Measurements from ENCODE around the gene SUFU. TPM values are rescaled to one million over a fixed set of nuclear protein-coding genes. Genes with fewer than 3 reads are reported as not detected.

The SUFU gene
- total RNA-seq, 1 donor from 2014 or later: 8.9 TPM

DNA sequence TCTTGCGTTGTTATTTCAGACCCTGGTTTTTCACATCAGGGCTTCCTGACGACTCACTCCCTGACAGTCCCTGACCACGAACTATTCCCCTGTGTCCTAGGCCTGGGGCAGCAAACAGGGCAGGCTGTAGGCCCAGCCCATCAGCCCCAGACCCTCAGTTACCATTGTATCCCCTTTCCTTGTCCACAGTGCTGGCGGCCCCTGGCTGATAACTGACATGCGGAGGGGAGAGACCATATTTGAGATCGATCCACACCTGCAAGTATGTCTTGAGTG, 90.0 kb downstream of the SUFU start:
- Histone ChIP-seq H3K36me3 (ENCODE audit: control insufficient read depth, insufficient read depth, low read length) (no peaks in the 10 kb centered on the region), H3K4me3 (ENCODE audit: low read depth, low read length) (no peak overlapping the region), H3K27me3 (ENCODE audit: control insufficient read depth, insufficient read depth, low read length) (no peaks in the 10 kb centered on the region)
- TF ChIP-seq, protein P1, sequence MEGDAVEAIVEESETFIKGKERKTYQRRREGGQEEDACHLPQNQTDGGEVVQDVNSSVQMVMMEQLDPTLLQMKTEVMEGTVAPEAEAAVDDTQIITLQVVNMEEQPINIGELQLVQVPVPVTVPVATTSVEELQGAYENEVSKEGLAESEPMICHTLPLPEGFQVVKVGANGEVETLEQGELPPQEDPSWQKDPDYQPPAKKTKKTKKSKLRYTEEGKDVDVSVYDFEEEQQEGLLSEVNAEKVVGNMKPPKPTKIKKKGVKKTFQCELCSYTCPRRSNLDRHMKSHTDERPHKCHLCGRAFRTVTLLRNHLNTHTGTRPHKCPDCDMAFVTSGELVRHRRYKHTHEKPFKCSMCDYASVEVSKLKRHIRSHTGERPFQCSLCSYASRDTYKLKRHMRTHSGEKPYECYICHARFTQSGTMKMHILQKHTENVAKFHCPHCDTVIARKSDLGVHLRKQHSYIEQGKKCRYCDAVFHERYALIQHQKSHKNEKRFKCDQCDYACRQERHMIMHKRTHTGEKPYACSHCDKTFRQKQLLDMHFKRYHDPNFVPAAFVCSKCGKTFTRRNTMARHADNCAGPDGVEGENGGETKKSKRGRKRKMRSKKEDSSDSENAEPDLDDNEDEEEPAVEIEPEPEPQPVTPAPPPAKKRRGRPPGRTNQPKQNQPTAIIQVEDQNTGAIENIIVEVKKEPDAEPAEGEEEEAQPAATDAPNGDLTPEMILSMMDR (IDR thresholded peaks at IDR 0.05; ENCODE audit: insufficient read depth, low read length, poor library complexity, severe bottlenecking): no peak
- DNase-seq (ENCODE audit: low read depth): no peak

DNA sequence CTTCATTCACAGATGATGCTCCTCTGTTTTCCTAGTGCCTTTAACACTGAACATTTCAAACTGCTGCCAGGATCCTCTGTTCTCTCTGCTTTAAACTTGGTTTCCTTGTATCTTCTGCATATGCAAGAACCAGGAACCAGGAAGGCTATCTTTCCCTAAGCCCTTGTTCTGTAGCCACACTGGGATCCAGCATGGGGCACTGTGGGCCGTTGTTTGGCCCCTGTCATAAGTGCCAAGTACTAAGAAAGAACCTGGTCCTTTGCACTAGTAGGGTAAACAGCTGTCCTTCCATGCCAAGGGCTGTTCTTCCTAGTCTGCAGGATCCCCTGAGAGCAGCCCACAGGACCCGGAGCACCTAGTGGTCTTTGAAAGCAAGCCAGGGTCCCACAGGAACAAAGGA, 91.5 kb downstream of the SUFU start:
- TF ChIP-seq, protein P1 (IDR thresholded peaks at IDR 0.05; ENCODE audit: insufficient read depth, low read length, poor library complexity, severe bottlenecking): no peak
- Histone ChIP-seq H3K4me3 (ENCODE audit: low read depth, low read length) (no peak overlapping the region), H3K36me3 (ENCODE audit: control insufficient read depth, insufficient read depth, low read length) (no peaks in the 10 kb centered on the region), H3K27me3 (ENCODE audit: control insufficient read depth, insufficient read depth, low read length) (no peaks in the 10 kb centered on the region)
- DNase-seq (ENCODE audit: low read depth): no peak

DNA sequence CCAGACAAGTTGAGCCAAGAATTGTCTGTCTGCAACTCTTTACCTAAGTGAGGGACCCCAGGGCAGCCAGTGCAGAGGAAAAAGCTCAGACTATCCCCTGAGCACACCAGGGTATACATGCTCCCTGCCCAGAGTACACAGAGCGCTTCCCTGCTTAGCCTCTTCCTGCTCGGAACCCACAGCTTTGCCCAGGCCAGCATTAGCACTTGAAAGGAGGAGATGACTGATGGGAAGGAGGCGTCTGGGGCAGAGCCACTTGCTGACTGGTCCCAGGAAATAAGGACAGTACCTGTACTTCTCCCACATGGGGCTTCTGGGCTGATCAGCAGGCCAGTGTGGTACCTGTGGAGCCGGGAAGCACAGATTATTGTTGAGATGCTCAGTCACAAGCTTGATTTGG, 92.1 kb downstream of the SUFU start:
- no peak overlapping the region for H3K4me3 ChIP-seq (ENCODE audit: low read depth, low read length)
- DNase-seq (ENCODE audit: low read depth): no peak
- H3K27me3 ChIP-seq (ENCODE audit: control insufficient read depth, insufficient read depth, low read length): no peaks in the 10 kb centered on the region
- no peaks in the 10 kb centered on the region for H3K36me3 ChIP-seq (ENCODE audit: control insufficient read depth, insufficient read depth, low read length)
- TF ChIP-seq, protein P1 (IDR thresholded peaks at IDR 0.05; ENCODE audit: insufficient read depth, low read length, poor library complexity, severe bottlenecking): no peak

GRCh38 chr10:102596506-102596971, 92.8 kb downstream of the SUFU start:
- no peaks in the 10 kb centered on the region for H3K27me3 ChIP-seq (ENCODE audit: control insufficient read depth, insufficient read depth, low read length)
- TF ChIP-seq, protein P1 (IDR thresholded peaks at IDR 0.05; ENCODE audit: insufficient read depth, low read length, poor library complexity, severe bottlenecking): peak; percentile 88
- no peak for DNase-seq (ENCODE audit: low read depth)
- no peaks in the 10 kb centered on the region for H3K36me3 ChIP-seq (ENCODE audit: control insufficient read depth, insufficient read depth, low read length)
- H3K4me3 ChIP-seq (ENCODE audit: low read depth, low read length): no peak overlapping the region

GRCh38 chr10:102597131-102597991, 93.6 kb downstream of the SUFU start:
- no peaks in the 10 kb centered on the region for H3K27me3 ChIP-seq (ENCODE audit: control insufficient read depth, insufficient read depth, low read length)
- no peak overlapping the region for H3K4me3 ChIP-seq (ENCODE audit: low read depth, low read length)
- TF ChIP-seq, protein P1 (IDR thresholded peaks at IDR 0.05; ENCODE audit: insufficient read depth, low read length, poor library complexity, severe bottlenecking): no peak
- no peaks in the 10 kb centered on the region for H3K36me3 ChIP-seq (ENCODE audit: control insufficient read depth, insufficient read depth, low read length)
- DNase-seq (ENCODE audit: low read depth): no peak

- TF ChIP-seq, protein P1 (IDR thresholded peaks at IDR 0.05; ENCODE audit: insufficient read depth, low read length, poor library complexity, severe bottlenecking): no peak
- H3K27me3 ChIP-seq (ENCODE audit: control insufficient read depth, insufficient read depth, low read length): no peaks in the 10 kb centered on the region
- no peak overlapping the region for H3K4me3 ChIP-seq (ENCODE audit: low read depth, low read length)
- no peaks in the 10 kb centered on the region for H3K36me3 ChIP-seq (ENCODE audit: control insufficient read depth, insufficient read depth, low read length)
- DNase-seq (ENCODE audit: low read depth): no peak
Measured at GRCh38 chr10:102598243-102598642, 94.5 kb downstream of the SUFU start.

Measured in kidney epithelial cell (primary cell).